Measurements from ENCODE around the gene ATE1.

ATE1 gene

GRCh38 chr10:121695731-121696464 lies 231.9 kb downstream of the ATE1 start:
- peak; percentile 9 for DNase-seq (ENCODE audit: low spot score)

- no peak for DNase-seq (ENCODE audit: low spot score)
Observed at GRCh38 chr10:121694966-121695643, 232.7 kb downstream of the ATE1 start.

- no peak for DNase-seq (ENCODE audit: low spot score)
Observed at GRCh38 chr10:121694327-121694965, 233.4 kb downstream of the ATE1 start.

- no peak for DNase-seq (ENCODE audit: low spot score)
Observed at GRCh38 chr10:121692626-121693025, 235.2 kb downstream of the ATE1 start.

- DNase-seq (ENCODE audit: low spot score), result no peak
Observed at GRCh38 chr10:121690970-121691369, 236.9 kb downstream of the ATE1 start.
